HG03196 (cell line): Measurements from ENCODE around the gene MED26.

Experiments used
- ATAC-seq: cut with Tn5 transposase; IDR thresholded peaks from one replicate; pipeline ENCODE4 v1.9.1; 2021; ENCODE audit not compliant: unreplicated experiment

The MED26 gene

GRCh38 chr19:16591803-16592556, 36.0 kb downstream of the MED26 start:
- no peak for ATAC-seq

DNA sequence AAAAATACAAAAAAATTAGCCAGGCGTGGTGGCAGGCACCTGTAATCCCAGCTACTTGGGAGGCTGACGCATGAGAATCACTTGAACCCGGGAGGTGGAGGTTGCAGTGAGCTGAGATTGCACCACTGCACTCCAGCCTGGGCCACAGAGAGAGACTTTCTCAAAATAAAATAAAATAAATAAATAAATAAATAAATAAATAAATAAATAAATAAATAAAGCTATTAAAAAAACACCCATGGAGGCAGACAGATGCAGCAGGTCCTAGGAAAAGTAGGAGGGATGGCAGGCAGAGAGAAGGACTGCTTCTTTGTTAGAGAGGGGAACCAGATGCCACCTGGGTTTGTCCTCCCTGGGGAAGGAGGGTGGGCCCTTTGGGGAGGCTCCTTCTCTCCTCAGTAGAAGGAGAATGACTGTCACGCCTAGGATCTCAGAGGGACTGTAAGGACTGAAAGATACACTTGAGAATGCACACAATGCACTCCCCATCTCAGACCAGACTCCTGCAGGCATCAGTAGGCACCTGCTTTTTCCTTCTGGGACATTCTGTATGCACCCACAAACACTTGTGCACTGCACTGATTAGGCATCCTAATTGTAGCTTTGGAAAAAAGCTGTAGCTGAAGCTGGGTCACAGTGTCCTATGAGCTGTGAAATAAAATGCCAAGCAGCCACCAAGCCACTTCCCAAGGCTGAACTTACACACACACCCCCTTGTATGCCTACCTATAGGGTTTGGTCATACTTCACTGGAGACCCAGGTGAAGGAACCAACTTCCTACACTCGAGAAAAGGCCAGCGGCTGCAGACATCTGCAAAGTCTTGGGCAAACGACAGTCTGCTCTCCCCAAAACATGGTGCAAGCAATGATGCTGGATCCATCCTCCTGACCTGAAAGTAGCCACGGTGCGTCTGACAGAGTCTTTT, 36.9 kb downstream of the MED26 start:
- no peak for ATAC-seq

- no peak for ATAC-seq
These were observed 38.1 kb downstream of the MED26 start for GRCh38 chr19:16589917-16590316.

DNA sequence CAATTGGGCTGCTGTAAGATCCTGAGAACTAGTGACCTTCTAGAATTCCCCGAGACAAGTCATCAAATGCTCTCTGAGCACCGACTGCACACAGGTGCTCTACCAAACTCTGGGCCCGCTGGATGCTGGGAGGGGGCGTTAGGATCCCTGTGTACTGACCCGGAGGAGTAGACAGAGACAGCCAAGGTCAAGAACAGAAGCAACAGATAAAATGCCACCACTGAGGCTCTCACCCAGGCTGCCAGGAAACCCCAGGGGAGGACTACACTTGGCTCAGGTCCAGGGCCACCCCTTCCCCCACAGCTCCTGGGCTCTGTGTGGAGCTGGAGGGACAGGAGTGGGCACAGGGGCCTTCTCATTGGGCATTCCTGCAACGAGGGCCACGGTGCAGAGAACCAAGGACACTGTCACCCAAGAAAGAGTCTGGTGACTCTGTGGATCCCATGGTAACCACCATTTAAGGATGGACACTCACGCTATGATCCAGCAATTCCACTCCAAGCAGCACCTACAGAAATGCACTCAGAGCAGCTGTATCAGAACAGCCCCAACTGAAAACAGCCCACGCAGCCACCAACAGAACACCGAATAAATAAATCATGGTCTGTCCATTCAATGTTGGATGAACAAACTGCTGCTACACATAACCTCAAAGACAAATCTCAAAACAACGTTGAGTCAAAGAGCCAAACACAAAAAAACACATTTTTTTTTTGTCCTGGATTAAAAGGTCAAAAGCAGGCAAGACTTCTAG, 39.0 kb downstream of the MED26 start:
- no peak for ATAC-seq

DNA sequence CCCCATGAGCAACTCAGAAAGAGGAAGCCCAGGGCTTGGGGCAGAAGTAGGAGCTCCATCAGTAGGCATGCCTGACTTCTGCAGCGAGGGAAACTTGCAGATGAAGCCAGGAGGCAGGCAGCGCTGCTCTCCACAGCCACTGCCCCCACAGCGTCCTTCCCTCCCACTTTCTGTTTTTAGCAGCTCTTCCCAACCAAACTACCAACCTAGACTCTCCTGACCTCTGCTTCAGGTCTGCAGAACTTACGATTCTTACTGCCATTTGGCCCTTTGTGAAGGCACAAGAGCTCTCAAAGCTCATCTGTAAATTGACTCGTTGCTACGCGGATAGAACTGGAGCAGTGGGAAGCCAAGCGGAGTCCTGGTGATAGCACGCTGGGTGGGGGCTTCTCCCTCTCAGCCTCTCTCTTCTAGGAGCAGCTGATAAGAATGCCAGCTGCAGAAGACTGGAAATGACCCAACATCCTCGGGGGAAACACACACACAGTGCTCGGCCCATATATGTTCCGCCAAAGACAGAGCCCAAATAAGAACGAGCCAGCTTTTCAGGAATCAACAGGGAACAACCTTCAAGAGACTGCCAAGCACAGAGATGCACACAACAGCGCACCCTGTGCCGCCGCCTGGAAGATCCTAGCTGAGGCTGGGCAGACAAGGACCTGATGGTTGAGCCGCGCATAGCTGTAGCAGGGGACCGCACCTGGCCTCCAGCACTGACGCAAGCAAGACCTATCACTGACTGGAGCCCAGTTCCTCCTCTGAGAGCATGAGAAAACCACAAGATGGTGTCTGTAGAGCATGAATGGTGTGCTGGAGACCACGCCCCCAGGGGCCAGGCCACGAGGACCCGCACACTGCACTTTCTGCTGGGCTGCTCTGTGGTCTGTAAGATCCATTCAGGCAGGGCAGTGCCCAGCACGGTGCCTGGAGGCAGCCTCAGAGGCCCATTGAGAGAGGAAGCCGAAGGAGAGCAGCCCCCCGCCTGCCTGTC, 39.9 kb downstream of the MED26 start:
- peak; percentile 28 for ATAC-seq

DNA sequence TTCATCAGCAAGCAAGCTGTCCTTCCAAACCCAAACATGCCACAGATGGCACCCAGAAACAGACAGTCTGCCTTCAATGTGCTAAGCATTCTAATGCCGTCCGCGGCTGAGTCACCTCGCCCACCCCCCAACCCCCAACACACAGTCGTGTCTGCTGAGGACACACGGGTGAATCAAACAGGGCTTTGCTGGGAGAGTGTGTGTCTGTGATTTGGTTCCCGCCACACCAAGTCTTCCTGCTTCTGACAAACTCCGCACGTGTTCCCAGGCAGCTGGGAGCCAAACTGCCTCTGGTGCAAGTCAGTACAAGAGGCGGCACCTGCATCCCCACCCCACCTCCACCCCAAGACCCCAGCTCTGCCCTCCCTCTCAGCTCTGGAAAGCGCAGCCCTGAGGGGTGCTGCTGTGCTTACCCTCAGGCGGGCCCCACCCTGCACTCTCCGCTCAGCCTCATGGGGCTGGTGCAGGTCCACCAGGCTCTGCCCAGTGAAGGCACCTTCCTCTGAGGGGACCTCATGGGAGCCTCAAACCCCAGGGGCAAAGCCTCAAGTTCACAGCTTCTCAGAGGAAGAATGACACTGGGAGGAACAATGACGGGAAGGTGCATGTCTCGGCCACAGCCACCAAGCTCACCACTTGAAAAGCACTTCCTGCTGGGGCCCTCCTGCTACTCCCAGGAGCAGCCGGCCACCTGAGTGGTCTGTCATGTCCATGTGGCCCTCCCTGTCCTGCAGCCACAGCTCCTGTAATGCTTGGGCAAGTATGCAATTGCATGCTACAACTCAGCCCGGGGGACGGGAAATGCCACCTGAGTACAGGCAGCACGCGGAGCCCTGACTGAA, 40.8 kb downstream of the MED26 start:
- ATAC-seq, result no peak

- no peak for ATAC-seq
These were observed 41.5 kb downstream of the MED26 start for GRCh38 chr19:16586477-16586871.

- ATAC-seq, result peak; percentile 33
These were observed 42.1 kb downstream of the MED26 start for GRCh38 chr19:16585808-16586476.

DNA sequence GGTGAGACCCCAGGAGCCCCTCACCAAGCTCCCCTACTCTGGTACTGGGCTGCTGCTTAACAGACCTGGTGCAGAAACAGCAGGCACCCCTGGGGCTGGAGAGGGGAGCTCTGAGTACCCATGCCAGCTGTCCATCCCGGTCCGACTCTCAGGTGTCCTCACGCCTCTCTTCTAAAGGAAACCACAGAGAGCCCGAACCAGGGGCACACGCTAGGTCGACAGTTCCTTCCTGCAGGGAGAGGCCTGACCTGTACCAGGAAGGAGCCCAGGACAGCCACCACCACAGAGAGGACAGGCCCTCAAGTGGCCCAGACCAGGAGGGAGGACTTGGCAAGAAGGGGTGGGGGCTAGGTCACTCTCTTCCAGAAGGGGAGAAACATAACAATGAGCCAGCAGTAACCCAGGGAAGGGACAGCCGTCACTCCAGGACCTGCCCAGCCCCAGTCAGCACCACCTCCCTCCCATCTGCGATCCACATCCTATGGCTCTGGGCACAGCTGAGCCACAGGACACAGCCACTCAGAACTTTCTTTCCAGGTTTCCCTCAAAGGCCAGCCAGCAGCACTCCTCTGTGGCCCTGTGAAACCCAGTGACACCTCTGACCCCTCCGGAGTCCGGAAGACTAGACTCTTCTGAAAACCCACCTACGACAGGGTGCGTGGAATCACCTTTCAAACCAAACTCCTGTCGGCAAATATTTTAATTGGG, 42.8 kb downstream of the MED26 start:
- ATAC-seq, result no peak

GRCh38 chr19:16584248-16585093, 43.5 kb downstream of the MED26 start:
- peak; percentile 41 for ATAC-seq

GRCh38 chr19:16582486-16583261, 45.3 kb downstream of the MED26 start:
- no peak for ATAC-seq

DNA sequence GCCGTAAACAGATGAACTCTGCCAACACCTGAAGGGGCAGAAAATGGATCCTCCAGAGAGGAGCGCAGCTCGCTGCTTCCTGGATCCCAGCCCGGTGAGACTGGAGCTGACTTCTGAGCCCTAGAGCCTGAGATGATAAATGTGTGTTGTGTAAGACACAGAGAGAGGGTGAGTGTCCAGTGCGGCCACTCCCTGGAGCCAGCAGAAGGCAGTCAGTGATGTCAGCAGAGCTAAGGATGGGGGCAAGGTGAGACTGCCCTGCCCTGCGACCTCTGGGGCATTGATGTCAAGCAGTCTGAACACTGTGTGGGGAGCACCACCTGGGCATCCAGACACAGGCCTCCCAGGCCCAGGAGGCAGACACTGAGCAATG, 46.0 kb downstream of the MED26 start:
- no peak for ATAC-seq

- ATAC-seq, result no peak
These were observed 46.6 kb downstream of the MED26 start for GRCh38 chr19:16581145-16581970.

GRCh38 chr19:16579381-16579780, 48.6 kb downstream of the MED26 start:
- no peak for ATAC-seq

- no peak for ATAC-seq
These were observed 50.4 kb downstream of the MED26 start for GRCh38 chr19:16577531-16577985.
